HG03025 (cell line): ENCODE results near the gene DDX51.
"Not testable (repeated sequence)": the region's sequence is repeated elsewhere in the genome, so short reads cannot be mapped to it uniquely, and the experiment has no call there.

Experiments used
- ATAC-seq: cut with Tn5 transposase; IDR thresholded peaks from one replicate; pipeline ENCODE4 v1.9.1; 2021; ENCODE audit warnings: mild to moderate bottlenecking, moderate library complexity; ENCODE audit not compliant: unreplicated experiment, low FRiP score

DDX51 gene

GRCh38 chr12:132123970-132124765, 20.0 kb downstream of the DDX51 start:
- ATAC-seq = no peak

- no peak for ATAC-seq
These were observed 22.8 kb downstream of the DDX51 start for GRCh38 chr12:132121283-132121682.

- ATAC-seq = no peak
These were observed 25.2 kb downstream of the DDX51 start for GRCh38 chr12:132118876-132119275.

- no peak for ATAC-seq
These were observed 26.6 kb downstream of the DDX51 start for GRCh38 chr12:132117558-132117875.

DNA sequence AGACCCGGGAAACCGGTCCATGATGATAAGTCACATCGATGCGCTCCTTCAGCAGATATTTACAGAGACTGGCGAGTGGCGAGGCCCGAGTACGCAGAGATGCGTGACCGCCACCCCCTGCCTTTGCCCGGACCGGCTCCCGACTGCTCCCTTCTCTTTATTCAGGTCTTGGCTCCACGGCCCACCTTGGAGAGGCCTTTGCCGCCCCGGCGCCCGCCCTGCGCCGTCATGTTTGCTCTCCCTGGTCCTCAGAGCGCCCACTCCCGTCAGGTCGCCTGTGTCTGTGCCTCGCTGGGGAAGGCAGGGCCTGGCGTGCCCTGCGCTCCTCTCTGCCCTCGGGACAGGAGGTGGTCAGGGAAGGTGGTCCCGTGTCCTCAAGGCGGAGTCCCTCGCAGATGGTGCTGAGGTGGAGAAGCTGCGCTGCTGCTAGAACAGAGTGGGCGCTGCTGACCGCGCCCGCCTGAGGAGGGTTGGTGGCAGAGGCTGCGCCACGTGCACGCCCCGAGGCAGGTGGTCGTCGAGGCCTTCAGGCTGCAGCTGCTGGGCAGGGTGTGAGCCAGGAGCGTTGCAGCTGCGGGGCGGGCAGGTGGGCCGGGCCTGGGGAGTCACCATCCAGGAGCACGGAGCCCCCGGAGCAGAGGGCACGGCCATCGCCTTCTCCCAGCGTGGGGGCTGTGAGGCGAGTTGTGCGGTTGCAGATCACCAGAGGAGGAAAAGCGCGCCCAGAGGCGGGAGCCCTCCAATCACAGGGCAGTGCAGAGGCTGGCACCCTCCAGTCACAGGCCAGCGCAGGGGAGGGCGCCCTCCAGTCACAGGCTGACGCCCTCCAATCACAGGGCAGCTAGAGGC, 27.2 kb downstream of the DDX51 start:
- no peak for ATAC-seq

- no peak for ATAC-seq
These were observed 28.6 kb downstream of the DDX51 start for GRCh38 chr12:132115500-132115899.

GRCh38 chr12:132114667-132115066, 29.5 kb downstream of the DDX51 start:
- no peak for ATAC-seq

GRCh38 chr12:132111654-132112304, 32.3 kb downstream of the DDX51 start:
- no peak for ATAC-seq

DNA sequence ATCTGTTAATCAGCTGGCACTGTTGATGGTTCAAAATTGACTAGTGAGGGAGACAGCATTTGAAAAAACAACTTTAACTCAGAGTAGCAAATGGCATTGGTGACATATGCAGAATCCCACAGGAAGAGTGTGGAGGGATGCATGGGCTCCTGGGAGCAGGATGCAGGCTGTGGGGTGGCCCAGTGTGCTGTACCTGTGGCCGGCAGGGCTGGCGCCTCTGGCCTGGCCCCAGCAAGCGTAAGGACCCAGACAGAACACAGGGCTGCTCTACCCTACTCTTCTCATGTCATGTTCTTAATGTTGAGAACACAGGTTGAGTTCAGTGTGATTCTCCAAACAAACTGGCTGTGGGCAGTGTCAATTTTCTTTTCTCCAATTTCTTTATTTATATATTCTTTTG, 33.4 kb downstream of the DDX51 start:
- no peak for ATAC-seq

DNA sequence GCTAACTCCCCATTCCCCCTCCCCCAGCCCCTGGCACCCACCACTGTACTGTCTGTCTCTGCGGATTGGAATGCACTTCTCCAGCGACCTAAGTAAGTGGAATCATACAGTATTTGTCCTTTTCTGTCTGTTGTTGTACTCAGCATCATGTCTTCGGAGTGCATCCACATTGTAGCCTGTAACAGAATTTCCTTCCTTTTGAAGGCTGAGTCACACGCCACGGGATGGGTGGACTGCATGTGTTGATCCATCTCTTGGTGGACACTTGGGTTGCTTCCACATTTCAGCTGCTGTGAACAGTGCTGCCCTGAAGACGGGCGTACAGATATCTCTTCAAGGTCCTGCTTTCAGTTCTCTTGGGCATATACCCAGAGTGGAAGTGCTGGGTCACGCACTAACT, 34.4 kb downstream of the DDX51 start:
- ATAC-seq = no peak

GRCh38 chr12:132108211-132108832, 35.8 kb downstream of the DDX51 start:
- ATAC-seq = no peak

DNA sequence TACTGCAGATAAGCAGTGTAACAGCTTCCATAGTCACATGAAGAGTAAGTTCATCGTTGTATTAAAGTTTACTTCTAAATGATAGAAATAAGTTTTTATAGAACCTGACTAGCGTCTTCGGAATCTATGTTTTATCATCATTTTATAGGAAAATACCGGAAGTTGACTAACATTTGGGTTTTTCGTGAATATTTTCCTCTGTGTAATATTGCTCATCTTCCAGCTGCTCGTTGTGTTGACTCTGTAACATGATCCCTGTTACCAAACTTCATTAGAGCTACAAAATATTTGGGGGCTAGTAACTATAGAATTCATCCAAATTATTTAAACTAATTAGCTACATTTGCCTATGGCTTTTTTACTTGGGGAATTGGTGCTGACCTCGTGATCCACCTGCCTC, 37.2 kb downstream of the DDX51 start:
- no peak for ATAC-seq

DNA sequence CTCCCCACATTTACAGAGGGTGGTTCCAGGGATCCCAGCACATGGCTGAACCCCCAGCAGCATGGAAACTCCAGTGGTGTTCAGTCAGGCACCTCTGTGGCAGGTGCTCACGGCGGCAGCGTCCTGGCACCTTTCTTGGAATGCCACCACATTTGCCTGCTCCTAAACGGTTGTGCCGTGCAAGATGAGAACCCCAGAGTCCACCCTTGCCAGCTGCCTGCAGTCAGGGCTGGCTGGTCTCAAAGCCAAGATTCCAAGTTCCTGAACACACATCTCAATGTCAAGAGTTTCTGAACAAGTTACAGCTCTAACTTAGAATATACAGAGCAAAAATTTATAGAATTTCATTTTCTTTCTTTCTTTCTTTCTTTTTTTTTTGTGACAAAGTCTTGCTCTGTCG, 38.7 kb downstream of the DDX51 start:
- ATAC-seq = no peak

DNA sequence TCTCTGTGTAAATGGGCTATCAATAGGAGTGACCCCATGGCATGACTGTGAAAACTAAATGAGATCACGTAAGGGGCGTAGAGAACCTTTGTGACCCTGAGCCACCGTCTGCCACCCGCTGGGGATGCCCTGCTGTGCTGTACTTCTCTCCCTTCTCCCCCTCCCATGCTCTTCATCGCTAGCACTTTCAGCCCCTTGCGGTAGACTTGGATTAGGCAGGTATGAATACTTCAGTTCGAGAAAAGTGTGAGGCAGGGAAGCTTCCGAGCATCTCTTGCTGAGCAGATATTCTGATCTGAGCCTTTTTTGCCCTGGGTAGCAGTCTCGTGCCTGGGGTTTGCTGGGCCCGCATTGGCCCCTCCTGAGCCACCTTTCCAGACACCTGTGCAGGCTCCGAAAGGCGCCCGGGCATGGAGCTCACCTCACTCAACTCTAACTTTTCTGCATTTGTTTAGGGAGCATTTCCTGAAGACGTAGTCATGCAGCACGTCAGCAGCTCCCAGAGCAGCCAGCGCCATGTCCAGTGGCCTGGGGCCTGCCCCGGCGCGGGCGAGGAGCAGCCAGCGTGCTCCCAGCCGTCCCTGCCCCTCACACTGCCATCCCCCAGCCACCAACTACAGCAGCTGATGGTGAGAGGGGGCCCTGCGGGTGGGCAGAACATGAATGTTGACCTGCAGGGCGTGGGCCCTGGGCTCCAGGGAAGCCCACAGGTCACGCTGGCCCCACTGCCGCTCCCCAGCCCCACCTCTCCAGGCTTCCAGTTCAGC, 40.4 kb downstream of the DDX51 start:
- ATAC-seq = no peak

GRCh38 chr12:132103072-132103471, 41.0 kb downstream of the DDX51 start:
- not testable (repeated sequence) for ATAC-seq

- no peak for ATAC-seq
These were observed 41.8 kb downstream of the DDX51 start for GRCh38 chr12:132102297-132102696.

- no peak for ATAC-seq
These were observed 43.6 kb downstream of the DDX51 start for GRCh38 chr12:132100306-132101065.

GRCh38 chr12:132099739-132100138, 44.4 kb downstream of the DDX51 start:
- no peak for ATAC-seq
